ENCODE data around the gene EME1.

DNA sequence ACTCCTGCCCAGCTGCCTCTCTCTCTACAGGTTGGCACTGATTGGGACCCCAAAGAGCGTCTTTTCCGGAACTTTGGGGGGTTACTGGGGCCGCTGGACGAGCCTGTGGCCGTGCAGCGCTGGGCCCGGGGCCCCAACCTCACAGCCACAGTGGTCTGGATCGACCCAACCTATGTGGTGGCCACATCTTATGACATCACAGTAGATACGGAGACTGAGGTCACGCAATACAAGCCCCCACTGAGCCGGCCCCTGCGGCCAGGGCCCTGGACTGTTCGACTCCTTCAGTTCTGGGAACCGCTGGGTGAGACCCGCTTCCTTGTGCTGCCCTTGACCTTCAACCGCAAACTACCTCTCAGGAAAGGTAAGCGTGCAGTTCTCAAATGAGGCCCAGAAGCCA lies 14.9 kb upstream of the EME1 start:
- TF ChIP-seq POLR2AphosphoS5 (IDR thresholded peaks at IDR 0.05): no peak
- TF ChIP-seq EZH2 (IDR thresholded peaks at IDR 0.05; ENCODE audit: borderline replicate concordance, insufficient read depth, low read length, poor library complexity, severe bottlenecking): no peak
- no peak for TF ChIP-seq CTCF (IDR thresholded peaks at IDR 0.05; ENCODE audit: poor library complexity, severe bottlenecking)
- no peak for TF ChIP-seq REST (IDR thresholded peaks at IDR 0.05; ENCODE audit: borderline replicate concordance)
- TF ChIP-seq EP300 (conservative IDR thresholded peaks at IDR 0.05; ENCODE audit: poor library complexity, severe bottlenecking): no peak
- TF ChIP-seq SMC3 (conservative IDR thresholded peaks at IDR 0.05; ENCODE audit: poor library complexity): no peak

Data from neural cell (in vitro differentiated cells).